Measurements from ENCODE around the gene EEF1A2.

EEF1A2 gene

DNA sequence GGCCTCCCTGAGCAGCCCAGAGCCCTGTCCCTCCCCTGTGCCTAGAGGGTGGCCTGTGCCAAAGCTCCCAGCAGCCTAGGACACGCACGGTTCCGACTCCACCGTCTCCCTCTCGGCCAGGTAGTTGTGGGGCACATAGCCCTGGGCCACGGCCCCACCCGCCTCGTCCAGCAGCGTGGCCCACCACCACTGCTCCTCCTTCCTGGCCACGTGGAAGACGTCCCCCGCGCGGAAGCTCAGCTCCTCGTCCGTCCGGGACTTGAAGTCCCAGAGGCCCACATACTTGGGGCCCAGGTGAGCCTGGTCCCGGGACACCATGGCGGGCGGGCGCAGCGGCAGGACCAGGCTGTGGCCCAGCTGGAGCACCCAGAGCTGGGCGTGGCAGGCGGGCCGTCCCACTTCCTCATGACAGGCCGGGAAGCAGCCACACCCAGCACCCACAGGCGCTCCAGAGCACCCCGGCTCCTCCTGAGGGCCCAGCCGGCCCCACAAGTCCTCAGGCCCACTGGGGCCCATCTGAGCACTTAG, 38.2 kb upstream of the EEF1A2 start, which contains the start of gene PTK6:
TSS of gene PTK6 (minus strand) at position 380 of the 528 bp plus-strand sequence. CDS start at position 318, 62 bp downstream.
- DNase-seq = peak; percentile 73

GRCh38 chr20:63536241-63536977, 37.5 kb upstream of the EEF1A2 start:
- no peak for DNase-seq

DNA sequence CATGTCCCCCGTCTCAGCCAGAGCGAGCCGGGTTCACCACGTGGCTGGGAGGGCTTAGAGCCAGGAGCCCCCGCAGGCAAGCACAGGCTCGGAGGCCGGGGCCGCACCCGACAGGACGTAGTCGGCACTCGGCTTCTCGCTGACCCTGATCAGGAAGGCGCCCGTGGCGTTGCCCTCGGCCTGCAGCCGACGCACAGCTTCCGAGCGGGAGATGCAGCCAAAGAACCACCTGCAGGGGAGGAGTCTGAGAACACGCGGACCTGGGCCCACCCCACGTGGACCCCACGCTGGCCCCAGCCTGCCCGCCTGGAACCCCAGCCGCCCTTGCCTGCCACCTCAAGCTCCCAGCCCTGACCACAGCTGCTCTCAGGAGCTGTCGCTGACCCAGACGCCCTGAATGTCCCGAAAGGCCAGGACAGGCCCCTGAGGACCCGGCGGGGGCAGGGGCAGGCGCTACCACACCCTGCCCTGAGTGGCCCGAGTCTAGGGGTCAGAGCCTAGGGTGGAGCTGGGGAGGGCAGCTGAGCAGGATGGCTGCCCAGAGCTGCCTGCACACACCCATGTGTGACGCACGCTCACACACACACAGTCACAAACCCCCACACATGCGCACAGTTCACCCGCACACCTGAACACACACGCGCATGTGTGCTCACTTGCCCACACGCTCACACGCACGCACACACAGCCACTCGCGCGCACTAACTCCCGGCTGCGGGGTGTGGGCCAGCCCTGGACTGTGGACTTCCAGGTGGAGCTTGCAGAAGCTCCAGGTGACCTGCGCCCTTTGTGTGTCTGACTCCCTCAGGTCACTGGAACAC, 36.2 kb upstream of the EEF1A2 start:
- no peak for DNase-seq

GRCh38 chr20:63534427-63534830, 35.5 kb upstream of the EEF1A2 start:
- DNase-seq = no peak

DNA sequence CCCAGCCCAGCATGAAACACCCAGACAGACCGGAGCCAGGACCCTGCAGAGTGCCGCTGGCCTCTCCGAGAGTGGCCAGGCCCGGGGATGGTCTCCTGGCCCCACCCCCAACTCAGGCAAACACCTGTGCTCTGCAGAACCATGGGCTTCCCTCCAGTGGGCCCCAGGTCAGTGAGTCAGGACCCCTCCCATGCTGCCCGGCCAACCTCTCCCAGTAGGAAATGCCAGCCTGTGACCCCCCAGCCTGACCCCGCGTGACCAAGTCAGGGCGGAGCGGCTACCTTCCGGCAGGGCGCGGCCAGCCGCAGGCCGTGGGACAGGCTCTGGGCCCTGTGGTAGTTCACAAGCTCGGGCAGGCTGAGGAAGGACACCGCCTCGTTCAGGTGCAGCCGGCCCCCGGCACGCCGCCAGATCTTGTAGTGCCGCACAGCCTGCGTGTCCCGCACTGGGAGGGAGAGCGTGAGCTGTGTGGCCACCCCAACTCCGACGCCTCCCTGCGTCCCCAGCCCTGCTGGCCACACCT, 35.0 kb upstream of the EEF1A2 start:
- DNase-seq = no peak

DNA sequence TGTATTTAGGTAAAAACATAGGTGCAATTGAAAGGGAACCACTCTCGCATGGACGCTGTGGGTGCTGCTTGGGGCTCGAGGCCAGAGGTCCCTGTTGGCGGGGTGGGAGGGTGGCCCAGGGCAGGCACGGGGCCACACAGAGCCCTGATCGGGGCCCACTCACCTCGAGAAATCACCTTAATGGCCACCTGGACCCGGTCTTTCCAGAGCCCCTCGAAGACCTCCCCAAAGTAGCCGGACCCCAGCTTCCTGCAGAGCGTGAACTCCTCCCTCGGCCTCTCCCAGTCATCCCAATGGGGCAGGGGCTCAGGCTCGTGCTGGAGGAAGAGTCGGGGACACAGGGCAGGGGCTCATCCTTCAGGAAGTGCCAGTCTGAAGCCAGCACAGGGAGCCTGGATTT, 34.5 kb upstream of the EEF1A2 start:
- DNase-seq = no peak

GRCh38 chr20:63532449-63532971, 33.6 kb upstream of the EEF1A2 start:
- DNase-seq = no peak

- DNase-seq = no peak
These were observed 33.0 kb upstream of the EEF1A2 start for GRCh38 chr20:63531686-63532448.

DNA sequence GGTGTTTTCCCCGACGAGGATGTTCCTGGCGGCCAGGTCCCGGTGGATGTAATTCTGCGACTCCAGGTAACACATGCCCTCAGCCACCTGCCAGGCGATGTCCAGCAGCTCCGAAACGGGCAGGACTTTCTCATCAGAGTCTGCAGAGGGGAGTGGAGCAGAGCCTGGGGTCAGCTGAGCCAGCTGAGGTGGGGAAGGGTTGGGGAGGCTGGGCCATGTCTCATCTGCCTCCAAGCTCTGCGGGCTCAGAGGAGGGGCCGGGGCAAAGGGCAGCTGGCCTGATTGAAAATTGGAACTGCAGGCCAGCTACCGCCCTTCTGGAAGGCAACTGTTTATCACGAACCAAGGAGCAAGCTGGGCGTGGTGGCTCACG, 31.9 kb upstream of the EEF1A2 start:
- no peak for DNase-seq

DNA sequence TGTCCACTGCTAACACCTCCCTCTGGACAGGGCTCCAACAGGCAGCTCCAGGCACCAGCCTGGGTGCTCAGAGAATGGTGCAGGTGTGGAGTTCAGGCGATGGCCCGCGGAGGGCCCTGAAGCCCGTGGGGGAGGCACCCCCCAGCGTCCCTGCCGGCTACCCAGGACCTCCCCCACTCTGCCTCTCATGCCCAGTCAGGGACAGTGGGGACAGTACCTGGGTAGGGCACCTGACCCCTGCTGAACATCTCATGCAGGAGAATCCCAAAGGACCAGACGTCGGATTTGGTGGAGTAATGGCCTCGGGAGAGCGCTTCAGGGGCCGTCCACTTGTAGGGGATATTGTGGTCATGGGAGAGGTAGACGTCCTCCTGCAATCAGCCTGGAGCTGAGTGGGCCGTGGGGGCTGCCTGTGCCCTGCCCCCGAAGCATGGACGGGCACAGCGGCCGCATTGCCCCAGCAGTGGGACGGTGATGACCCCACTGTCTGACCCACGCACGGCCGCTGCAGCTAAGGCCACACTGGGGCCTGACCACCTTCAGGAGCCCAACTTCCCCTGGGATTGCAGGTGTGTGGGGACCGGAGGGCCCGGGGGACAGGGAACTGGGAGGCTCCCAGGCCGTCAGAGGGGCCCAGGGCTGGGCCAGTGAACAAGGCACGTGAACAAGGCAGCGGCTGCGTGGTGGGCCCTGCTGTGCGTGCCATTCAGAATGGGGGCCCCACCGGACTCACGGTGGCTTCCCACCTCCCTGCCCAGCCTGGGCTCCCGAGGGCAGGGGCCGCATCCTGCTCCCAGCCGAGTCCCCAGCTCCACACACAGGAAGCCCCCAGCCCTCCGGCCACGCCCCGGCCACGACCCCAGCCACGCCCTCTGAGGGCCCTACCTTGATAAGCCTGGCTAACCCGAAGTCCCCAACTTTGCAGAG, 31.2 kb upstream of the EEF1A2 start:
- DNase-seq = no peak

- no peak for DNase-seq
These were observed 30.4 kb upstream of the EEF1A2 start for GRCh38 chr20:63529180-63529860.

DNA sequence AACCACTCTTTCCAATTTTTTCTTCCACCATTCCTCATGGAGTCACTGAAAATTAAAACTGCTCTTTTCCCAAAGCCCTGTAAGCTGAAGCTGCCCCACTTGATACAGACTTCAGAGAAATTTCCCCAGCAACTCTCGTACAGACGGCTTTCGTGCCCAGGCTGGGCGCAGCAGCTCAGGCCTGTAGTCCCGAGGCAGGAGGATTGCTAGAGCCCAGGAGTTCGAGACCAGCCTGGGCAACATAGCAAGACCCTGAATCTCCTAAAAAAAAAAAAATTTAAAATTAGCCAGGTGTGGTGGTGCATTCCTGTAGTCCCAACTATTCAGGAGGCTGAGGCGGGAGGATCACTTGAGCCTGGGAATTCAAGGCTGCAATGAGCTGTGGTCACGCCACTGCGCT, 28.3 kb upstream of the EEF1A2 start:
- DNase-seq = no peak

DNA sequence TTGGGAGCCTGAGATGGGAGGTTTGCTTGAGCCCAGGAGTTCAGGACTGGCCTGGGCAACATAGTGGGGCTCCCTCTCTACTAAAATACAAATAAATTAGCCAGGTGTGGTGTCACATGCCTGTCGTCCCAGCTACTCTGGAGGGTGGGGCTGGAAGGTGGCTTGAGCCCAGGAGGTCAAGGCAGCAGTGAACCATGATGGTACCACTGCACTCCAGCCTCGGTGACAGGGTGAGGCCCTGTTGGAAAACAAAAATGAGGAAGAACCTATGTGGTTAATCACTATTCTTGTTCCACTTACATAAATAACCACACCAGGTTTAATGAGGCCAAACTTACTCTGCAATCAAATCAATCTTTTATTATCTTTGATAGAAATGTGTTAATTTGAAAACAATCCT, 27.1 kb upstream of the EEF1A2 start:
- DNase-seq = no peak

DNA sequence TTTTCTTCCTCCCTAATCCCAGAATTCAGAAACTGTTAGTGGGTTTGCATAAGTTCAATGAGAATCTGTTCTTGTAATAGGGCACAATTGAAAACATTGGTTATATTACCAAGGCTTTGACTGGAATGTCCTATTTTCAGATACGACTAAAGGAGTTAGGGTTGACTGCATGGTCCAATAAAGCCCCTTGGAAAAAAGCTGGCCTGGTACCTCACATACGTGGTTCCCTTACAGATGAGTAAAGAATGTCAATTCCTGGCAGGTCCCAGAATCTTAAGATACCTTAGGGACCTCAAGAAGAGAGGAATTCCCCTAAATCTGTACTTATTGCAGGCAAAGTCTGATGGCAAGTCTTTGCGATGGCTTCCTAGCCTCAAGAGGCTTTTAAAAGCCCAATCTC, 26.3 kb upstream of the EEF1A2 start:
- no peak for DNase-seq

DNA sequence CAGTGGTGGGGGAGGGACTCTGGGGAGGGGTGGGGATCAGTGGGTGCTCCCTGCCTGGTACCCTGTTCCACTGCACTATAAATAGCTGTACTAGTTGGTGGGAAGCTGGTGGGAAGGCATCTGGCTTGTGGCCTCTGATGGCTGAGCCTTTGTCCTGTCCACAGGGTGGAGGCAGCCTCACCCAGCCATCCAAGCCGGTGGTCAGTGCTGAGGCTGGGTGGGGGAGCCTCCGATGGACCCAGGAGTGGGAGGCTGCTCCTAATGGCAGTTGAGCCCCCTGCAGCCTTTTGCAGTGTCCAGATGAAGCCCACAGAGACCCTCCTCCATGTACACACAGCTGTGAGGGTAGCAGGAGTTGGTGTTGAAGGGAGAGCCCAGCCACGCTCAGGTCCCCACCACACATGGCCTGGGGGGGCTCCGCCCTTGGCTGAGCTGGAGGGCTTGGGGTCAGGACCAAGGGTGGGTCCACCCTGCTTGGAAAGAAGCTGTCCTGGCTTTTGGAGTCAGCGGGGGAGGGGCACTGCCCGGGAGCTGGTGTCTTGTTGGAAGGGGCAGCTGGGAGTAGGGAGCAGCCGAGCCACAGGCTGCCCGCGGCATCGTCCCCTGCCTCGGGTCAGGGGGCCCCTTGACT, 24.2 kb upstream of the EEF1A2 start:
- no peak for DNase-seq

DNA sequence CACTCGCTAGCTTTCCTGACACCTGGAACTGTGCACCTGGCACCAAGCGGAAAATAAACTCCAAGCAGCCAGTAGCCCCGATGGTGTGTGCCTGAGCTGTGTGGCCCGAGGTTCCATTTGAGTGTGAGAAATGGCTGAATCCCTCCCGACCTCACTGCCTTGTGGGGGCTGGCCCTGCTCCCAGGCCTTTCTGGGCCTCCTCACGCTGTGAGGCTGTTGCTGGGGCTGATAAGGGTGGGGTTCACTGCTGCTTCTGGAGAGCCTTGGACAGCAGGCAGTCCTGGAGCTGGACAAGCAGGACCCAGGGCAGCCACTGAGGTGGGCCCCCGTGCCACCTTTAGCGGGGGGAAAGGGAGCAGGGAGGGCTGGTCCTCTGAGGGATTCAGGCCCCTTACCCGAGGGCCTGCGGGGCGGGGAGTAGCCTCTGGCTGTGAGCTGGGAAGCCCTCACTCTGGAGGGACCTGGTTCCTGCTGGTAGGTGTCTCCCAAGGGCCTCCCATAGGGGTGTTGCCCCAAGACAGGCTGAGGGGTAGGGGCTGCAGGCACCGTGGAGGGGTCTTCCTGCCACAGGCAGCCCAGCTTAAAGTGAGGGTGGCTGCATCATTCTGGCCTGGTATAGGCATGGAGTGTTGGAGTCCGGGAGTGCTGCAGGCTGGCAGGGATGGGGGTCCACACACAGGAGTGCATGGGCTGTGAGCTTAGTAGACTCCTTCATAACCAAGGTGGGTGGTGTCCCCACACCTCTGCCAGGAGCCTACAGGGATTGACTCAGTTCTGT, 23.4 kb upstream of the EEF1A2 start:
- DNase-seq = no peak

- DNase-seq = no peak
These were observed 22.7 kb upstream of the EEF1A2 start for GRCh38 chr20:63521602-63522001.

- DNase-seq = peak; percentile 82
These were observed 22.2 kb upstream of the EEF1A2 start for GRCh38 chr20:63520934-63521601.

- DNase-seq = peak; percentile 87
These were observed 21.6 kb upstream of the EEF1A2 start, which contains the start of gene PPDPF for GRCh38 chr20:63520504-63520933. TSS of gene PPDPF (plus strand) at chr20:63520765. CDS start at chr20:63521309, 544 bp downstream.

Data from RPMI8226 (cell line).